Neural progenitor cell (in vitro differentiated cells): Measurements from ENCODE around the gene ASTN2. TPM values are rescaled to one million over a fixed set of nuclear protein-coding genes. Genes with fewer than 3 reads are reported as not detected.

ENCODE experiments used
- DNase-seq: peaks from one replicate; pipeline ENCODE4 v3.0.0-alpha.2; 2016; ENCODE audit warnings: low spot score
- H2AFZ ChIP-seq: fragments of 200-600 bp; sonication (generic); replicated peaks from 2 replicates; pipeline ENCODE4 v1.6.1; 2016; ENCODE audit warnings: antibody characterized with exemption
- H3F3A ChIP-seq: fragments of 200-600 bp; sonication (generic); 2 replicates; pipeline ENCODE4 v1.6.1; 2016; ENCODE audit warnings: antibody characterized with exemption, low read depth
- H3K27ac ChIP-seq: fragments of 200-600 bp; sonication (generic); 2 replicates; pipeline ENCODE4 v1.5.1; 2016; ENCODE audit warnings: mild to moderate bottlenecking
- H3K27me3 ChIP-seq: fragments of 200-600 bp; sonication (generic); 2 replicates; pipeline ENCODE4 v1.6.1; 2016; ENCODE audit warnings: mild to moderate bottlenecking, moderate library complexity
- H3K36me3 ChIP-seq: fragments of 200-600 bp; sonication (generic); 2 replicates; pipeline ENCODE4 v1.5.1; 2016
- H3K4me1 ChIP-seq: fragments of 200-600 bp; sonication (generic); 2 replicates; pipeline ENCODE4 v1.6.1; 2016; ENCODE audit warnings: mixed run types
- H3K4me2 ChIP-seq: fragments of 200-600 bp; sonication (generic); 2 replicates; pipeline ENCODE4 v1.6.1; 2016
- H3K4me3 ChIP-seq: fragments of 200-600 bp; sonication (generic); 2 replicates; pipeline ENCODE4 v1.5.1; 2016
- H3K79me2 ChIP-seq: fragments of 200-600 bp; sonication (generic); 2 replicates; pipeline ENCODE4 v1.6.1; 2016; ENCODE audit warnings: low read depth
- H3K9ac ChIP-seq: fragments of 200-600 bp; sonication (generic); 2 replicates; pipeline ENCODE4 v1.6.1; 2016
- H3K9me3 ChIP-seq: fragments of 200-600 bp; sonication (generic); 2 replicates; pipeline ENCODE4 v1.5.1; 2016; ENCODE audit warnings: low read depth
- H4K20me1 ChIP-seq: fragments of 200-600 bp; sonication (generic); 2 replicates; pipeline ENCODE4 v1.6.1; 2016; ENCODE audit warnings: low read depth
- H3K27ac Mint-ChIP-seq: 3 replicates; pipeline ENCODE4 v1.8.0; 2021; ENCODE audit warnings: mixed read lengths
- H3K27me3 Mint-ChIP-seq: 2 replicates; pipeline ENCODE4 v1.8.0; 2022; ENCODE audit warnings: low read depth, mild to moderate bottlenecking, inconsistent platforms, moderate library complexity, mixed read lengths; ENCODE audit not compliant: insufficient read depth
- H3K36me3 Mint-ChIP-seq: 3 replicates; pipeline ENCODE4 v1.8.0; 2021; ENCODE audit warnings: mixed read lengths
- H3K4me1 Mint-ChIP-seq: 3 replicates; pipeline ENCODE4 v1.8.0; 2021; ENCODE audit warnings: mixed read lengths
- H3K4me3 Mint-ChIP-seq: 3 replicates; pipeline ENCODE4 v1.8.0; 2021; ENCODE audit warnings: mild to moderate bottlenecking, moderate library complexity, mixed read lengths
- H3K9me3 Mint-ChIP-seq: 3 replicates; pipeline ENCODE4 v1.8.0; 2020; ENCODE audit warnings: mixed read lengths
- EZH2 ChIP-seq: fragments of 200-600 bp; sonication (generic); IDR thresholded peaks from 2 replicates; pipeline ENCODE4 v1.6.1; 2017; ENCODE audit warnings: antibody characterized with exemption, mild to moderate bottlenecking, moderate library complexity
- EZH2phosphoT487 ChIP-seq: fragments of 200-600 bp; sonication (generic); IDR thresholded peaks from 2 replicates; pipeline ENCODE4 v1.6.1; 2017; ENCODE audit warnings: antibody characterized with exemption
- total RNA-seq: library from RNA; depleted of rRNA; stranded (reverse); fragments of >200 nt; gene quantifications from 2 replicates; pipeline ENCODE4 v1.2.3, GENCODE V29; 2015; ENCODE audit warnings: low replicate concordance
- TF ChIP-seq, protein P1 (sequence below): fragments of 200-600 bp; sonication (generic); IDR thresholded peaks from 2 replicates; pipeline ENCODE4 v1.5.1; 2017; ENCODE audit warnings: antibody characterized with exemption, mild to moderate bottlenecking

ASTN2 gene
- total RNA-seq, 1 donor from 2014 or later = 8.0 TPM

DNA sequence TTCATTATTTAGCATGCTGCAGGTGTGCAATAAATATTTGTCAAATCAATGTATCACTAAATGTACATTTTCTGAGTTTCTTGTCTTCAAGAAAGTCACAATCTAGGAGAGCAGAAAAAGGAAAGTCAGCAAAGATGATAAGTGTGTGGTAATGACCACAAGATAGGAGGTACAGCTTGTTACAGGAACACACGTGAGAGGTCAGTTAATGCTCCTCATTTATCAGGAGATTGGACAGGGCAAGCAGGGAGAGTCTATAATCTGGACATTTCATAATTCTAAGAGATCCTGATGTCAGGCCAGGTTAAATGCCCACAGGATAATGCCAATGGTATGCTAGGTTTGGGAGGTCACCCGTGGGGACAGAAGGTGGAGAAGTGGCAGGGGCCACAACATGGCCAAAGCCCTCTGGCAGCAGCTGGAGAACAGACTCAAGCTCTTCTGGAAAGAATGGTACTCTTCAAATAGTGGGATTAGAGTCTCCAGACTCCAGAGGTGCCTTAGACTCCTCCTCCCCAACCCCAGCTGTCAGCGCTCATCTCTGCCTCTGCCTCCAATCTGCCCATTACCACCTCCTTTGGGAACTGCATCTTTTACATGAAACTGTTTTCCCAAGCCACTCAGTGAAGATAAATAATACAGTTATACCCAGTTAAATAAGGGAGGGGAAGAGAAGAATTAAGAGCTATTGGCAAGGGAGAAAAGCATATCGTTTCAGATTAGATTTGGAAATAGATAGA lies 114.3 kb downstream of the ASTN2 start:
- H3K27ac ChIP-seq = no peak overlapping the region
- no peaks in the 10 kb centered on the region for H3F3A ChIP-seq
- H2AFZ ChIP-seq = no peak overlapping the region
- no peaks in the 10 kb centered on the region for H3K27me3 ChIP-seq
- H3K9me3 ChIP-seq = no peaks in the 10 kb centered on the region
- H3K4me3 Mint-ChIP-seq = no peak overlapping the region
- H3K4me3 ChIP-seq = no peak overlapping the region
- no peak overlapping the region for H3K27ac Mint-ChIP-seq
- H3K4me1 Mint-ChIP-seq = no peaks in the 10 kb centered on the region
- no peaks in the 10 kb centered on the region for H3K9me3 Mint-ChIP-seq
- H4K20me1 ChIP-seq = no peaks in the 10 kb centered on the region
- peaks cover 2% of the 10 kb centered on the region for H3K27me3 Mint-ChIP-seq
- TF ChIP-seq EZH2 = no peak
- no peak for TF ChIP-seq EZH2phosphoT487
- TF ChIP-seq, protein P1, sequence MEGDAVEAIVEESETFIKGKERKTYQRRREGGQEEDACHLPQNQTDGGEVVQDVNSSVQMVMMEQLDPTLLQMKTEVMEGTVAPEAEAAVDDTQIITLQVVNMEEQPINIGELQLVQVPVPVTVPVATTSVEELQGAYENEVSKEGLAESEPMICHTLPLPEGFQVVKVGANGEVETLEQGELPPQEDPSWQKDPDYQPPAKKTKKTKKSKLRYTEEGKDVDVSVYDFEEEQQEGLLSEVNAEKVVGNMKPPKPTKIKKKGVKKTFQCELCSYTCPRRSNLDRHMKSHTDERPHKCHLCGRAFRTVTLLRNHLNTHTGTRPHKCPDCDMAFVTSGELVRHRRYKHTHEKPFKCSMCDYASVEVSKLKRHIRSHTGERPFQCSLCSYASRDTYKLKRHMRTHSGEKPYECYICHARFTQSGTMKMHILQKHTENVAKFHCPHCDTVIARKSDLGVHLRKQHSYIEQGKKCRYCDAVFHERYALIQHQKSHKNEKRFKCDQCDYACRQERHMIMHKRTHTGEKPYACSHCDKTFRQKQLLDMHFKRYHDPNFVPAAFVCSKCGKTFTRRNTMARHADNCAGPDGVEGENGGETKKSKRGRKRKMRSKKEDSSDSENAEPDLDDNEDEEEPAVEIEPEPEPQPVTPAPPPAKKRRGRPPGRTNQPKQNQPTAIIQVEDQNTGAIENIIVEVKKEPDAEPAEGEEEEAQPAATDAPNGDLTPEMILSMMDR = no peak
- no peak for DNase-seq
- H3K36me3 Mint-ChIP-seq = no peaks in the 10 kb centered on the region
- no peaks in the 10 kb centered on the region for H3K4me1 ChIP-seq
- no peak overlapping the region for H3K4me2 ChIP-seq
- no peaks in the 10 kb centered on the region for H3K36me3 ChIP-seq
- no peak overlapping the region for H3K9ac ChIP-seq
- H3K79me2 ChIP-seq = no peaks in the 10 kb centered on the region

DNA sequence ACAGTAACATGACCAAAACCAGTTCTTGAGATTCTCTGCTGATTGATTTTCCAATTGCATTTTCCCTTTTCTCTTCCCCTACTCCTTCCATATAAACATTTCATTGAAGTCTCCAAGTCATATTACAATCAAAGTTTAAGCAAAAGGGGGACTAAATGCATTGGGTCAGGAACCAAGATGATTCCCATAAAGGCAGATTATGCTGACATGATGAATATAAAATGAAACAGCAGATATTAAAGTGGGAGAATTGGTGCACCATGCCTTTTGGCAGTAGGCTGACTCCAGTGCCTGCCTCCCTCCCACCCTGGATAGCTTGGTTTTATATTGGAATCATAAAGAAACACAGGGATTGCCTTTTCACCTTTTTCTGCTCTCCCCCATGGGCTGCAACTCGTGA lies 118.4 kb downstream of the ASTN2 start:
- Mint-ChIP-seq H3K4me1 (no peaks in the 10 kb centered on the region), H3K4me3 (no peak overlapping the region)
- H3F3A ChIP-seq = no peaks in the 10 kb centered on the region

DNA sequence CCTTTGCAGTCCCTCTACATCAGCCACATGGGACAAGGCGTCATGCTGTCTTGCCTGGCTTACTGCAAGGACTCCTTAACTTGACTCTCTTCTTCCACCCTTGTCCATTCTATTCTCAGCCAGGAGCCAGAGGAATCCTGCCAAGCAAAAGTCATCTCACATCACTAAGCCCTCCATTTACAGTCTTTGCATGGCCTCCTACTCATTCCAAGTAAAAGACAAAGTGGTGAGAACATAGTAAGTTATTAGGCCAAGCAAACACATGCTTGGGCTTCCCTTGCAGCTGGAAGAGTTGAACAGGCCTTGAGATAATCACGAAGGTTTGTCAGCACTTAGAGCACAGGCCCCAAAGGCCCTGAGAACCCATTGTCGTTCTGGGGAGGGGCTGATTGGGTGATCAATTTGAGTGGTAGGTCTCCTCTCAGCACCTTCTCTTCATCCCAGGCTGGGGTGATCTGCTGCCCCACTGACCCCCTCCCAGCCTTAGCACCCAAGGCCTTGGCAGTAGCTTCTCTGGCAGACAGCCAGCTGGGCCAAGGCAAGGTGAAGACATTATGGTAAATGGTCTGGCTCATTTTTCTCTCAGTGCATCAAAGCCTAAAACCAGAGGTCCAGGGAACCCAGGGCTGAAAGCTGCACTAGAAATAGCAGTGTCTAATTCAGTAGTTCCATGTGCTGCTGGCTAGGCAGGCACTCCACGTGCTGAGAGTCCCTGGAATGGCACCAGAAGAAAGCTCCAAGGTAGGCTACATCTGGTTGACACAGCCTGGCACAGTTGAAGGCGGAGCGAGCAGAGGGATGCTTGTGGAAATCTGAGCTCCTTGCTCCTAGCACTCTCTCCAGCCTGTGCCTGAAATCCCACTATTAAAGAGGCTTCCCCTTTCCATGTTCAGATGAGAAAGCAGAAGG lies 121.4 kb downstream of the ASTN2 start:
- Histone ChIP-seq H3K79me2 (no peaks in the 10 kb centered on the region), H3K4me1 (peaks cover 4% of the 10 kb centered on the region), H3K4me2 (no peak overlapping the region), H3F3A (no peaks in the 10 kb centered on the region), H3K27ac (no peak overlapping the region), H3K9ac (no peak overlapping the region), H2AFZ (no peak overlapping the region), H3K4me3 (no peak overlapping the region), H4K20me1 (no peaks in the 10 kb centered on the region), H3K27me3 (no peaks in the 10 kb centered on the region), H3K36me3 (no peaks in the 10 kb centered on the region), H3K9me3 (no peaks in the 10 kb centered on the region)
- no peaks in the 10 kb centered on the region for H3K36me3 Mint-ChIP-seq
- H3K9me3 Mint-ChIP-seq = peaks cover 2% of the 10 kb centered on the region
- H3K4me3 Mint-ChIP-seq = no peak overlapping the region
- H3K4me1 Mint-ChIP-seq = peaks cover 4% of the 10 kb centered on the region
- TF ChIP-seq EZH2phosphoT487 = no peak
- TF ChIP-seq, protein P1 = no peak
- TF ChIP-seq EZH2 = no peak
- H3K27me3 Mint-ChIP-seq = peaks cover 5% of the 10 kb centered on the region
- no peak for DNase-seq
- H3K27ac Mint-ChIP-seq = no peak overlapping the region

More for the DNA sequence above, 118.4 kb downstream of the ASTN2 start:
- Histone ChIP-seq H3K36me3 (no peaks in the 10 kb centered on the region), H2AFZ (no peak overlapping the region), H3K27me3 (no peaks in the 10 kb centered on the region), H3K79me2 (no peaks in the 10 kb centered on the region), H3K4me2 (no peak overlapping the region), H3K4me3 (no peak overlapping the region), H3K9ac (no peak overlapping the region), H4K20me1 (no peaks in the 10 kb centered on the region), H3K9me3 (no peaks in the 10 kb centered on the region), H3K27ac (no peak overlapping the region), H3K4me1 (no peaks in the 10 kb centered on the region)
- no peak for DNase-seq
- Mint-ChIP-seq H3K9me3 (peaks cover 2% of the 10 kb centered on the region), H3K36me3 (no peaks in the 10 kb centered on the region), H3K27me3 (peaks cover 5% of the 10 kb centered on the region), H3K27ac (no peak overlapping the region)
- TF ChIP-seq, protein P1 = no peak
- TF ChIP-seq EZH2phosphoT487 (no peak), EZH2 (no peak)
